H7 (cell line): ENCODE data around the gene TCF7L2. TPM values are rescaled to one million over a fixed set of nuclear protein-coding genes. Genes with fewer than 3 reads are reported as not detected.

Experiments used
- DNase-seq: peaks from one replicate; pipeline ENCODE4 v3.0.0; 2012
- H3K27me3 ChIP-seq: 2 replicates; pipeline ENCODE4 v1.6.0; 2011; ENCODE audit warnings: mild to moderate bottlenecking, low read length; ENCODE audit not compliant: control insufficient read depth, insufficient read depth
- H3K36me3 ChIP-seq: replicated peaks from 2 replicates; pipeline ENCODE4 v1.5.1; 2011; ENCODE audit warnings: low read length; ENCODE audit not compliant: control insufficient read depth, insufficient read depth
- H3K4me3 ChIP-seq: 2 replicates; pipeline ENCODE4 v1.5.1; 2011; ENCODE audit warnings: low read depth, mild to moderate bottlenecking, control low read depth, low read length, moderate library complexity; ENCODE audit not compliant: insufficient read depth
- total RNA-seq: library from RNA; depleted of rRNA; stranded (reverse); fragments of >200 nt; shearing (Covaris generic); gene quantifications from 2 replicates; pipeline ENCODE4 v1.2.3, GENCODE V29; 2014

The TCF7L2 gene
- total RNA-seq, 1 experiment from 2014 or later = 10.1 TPM

GRCh38 chr10:113041324-113041723, 91.3 kb downstream of the TCF7L2 start:
- Histone ChIP-seq H3K36me3 (peaks cover 3% of the 10 kb centered on the region), H3K4me3 (no peak overlapping the region), H3K27me3 (no peaks in the 10 kb centered on the region)
- DNase-seq = no peak

- Histone ChIP-seq H3K4me3 (no peak overlapping the region), H3K36me3 (peaks cover 3% of the 10 kb centered on the region), H3K27me3 (no peaks in the 10 kb centered on the region)
- no peak for DNase-seq
These were observed 92.0 kb downstream of the TCF7L2 start for GRCh38 chr10:113041841-113042750.

- Histone ChIP-seq H3K36me3 (peaks cover 3% of the 10 kb centered on the region), H3K27me3 (no peaks in the 10 kb centered on the region), H3K4me3 (no peak overlapping the region)
- DNase-seq = no peak
These were observed 92.8 kb downstream of the TCF7L2 start for GRCh38 chr10:113042868-113043267.

GRCh38 chr10:113044016-113044755, 94.1 kb downstream of the TCF7L2 start:
- Histone ChIP-seq H3K27me3 (no peaks in the 10 kb centered on the region), H3K4me3 (no peak overlapping the region), H3K36me3 (peaks cover 3% of the 10 kb centered on the region)
- DNase-seq = no peak

GRCh38 chr10:113045147-113046055, 95.4 kb downstream of the TCF7L2 start:
- peaks cover 3% of the 10 kb centered on the region for H3K36me3 ChIP-seq
- no peak for DNase-seq
- H3K27me3 ChIP-seq = no peaks in the 10 kb centered on the region
- H3K4me3 ChIP-seq = no peak overlapping the region

- Histone ChIP-seq H3K4me3 (no peak overlapping the region), H3K36me3 (no peaks in the 10 kb centered on the region; the same call in none of the 2 replicates), H3K27me3 (no peaks in the 10 kb centered on the region)
- DNase-seq = no peak
These were observed 97.1 kb downstream of the TCF7L2 start for GRCh38 chr10:113047151-113047550.

GRCh38 chr10:113047605-113047962, 97.5 kb downstream of the TCF7L2 start:
- Histone ChIP-seq H3K4me3 (no peak overlapping the region), H3K36me3 (peaks cover 2% of the 10 kb centered on the region; the same call in 1 of the 2 replicates), H3K27me3 (no peaks in the 10 kb centered on the region)
- DNase-seq = peak; percentile 48

- H3K27me3 ChIP-seq = no peaks in the 10 kb centered on the region
- peaks cover 2% of the 10 kb centered on the region; the same call in 1 of the 2 replicates for H3K36me3 ChIP-seq
- no peak overlapping the region for H3K4me3 ChIP-seq
- DNase-seq = peak; percentile 56
These were observed 98.1 kb downstream of the TCF7L2 start for GRCh38 chr10:113047963-113048781.

- H3K4me3 ChIP-seq = no peak overlapping the region
- no peak for DNase-seq
- peaks cover 2% of the 10 kb centered on the region; the same call in 1 of the 2 replicates for H3K36me3 ChIP-seq
- H3K27me3 ChIP-seq = no peaks in the 10 kb centered on the region
These were observed 99.8 kb downstream of the TCF7L2 start for GRCh38 chr10:113049881-113050280.

- no peak overlapping the region for H3K4me3 ChIP-seq
- no peak for DNase-seq
- H3K27me3 ChIP-seq = no peaks in the 10 kb centered on the region
- 0 out of 2 replicates have a peak, but pooled peaks cover 2% of the 10 kb centered on the region for H3K36me3 ChIP-seq
These were observed 102.2 kb downstream of the TCF7L2 start for GRCh38 chr10:113052076-113052830.

GRCh38 chr10:113053091-113053490, 103.0 kb downstream of the TCF7L2 start:
- no peak for DNase-seq
- Histone ChIP-seq H3K4me3 (no peak overlapping the region), H3K27me3 (no peaks in the 10 kb centered on the region), H3K36me3 (0 out of 2 replicates have a peak, but pooled peaks cover 2% of the 10 kb centered on the region)

- Histone ChIP-seq H3K4me3 (no peak overlapping the region), H3K27me3 (no peaks in the 10 kb centered on the region), H3K36me3 (0 out of 2 replicates have a peak, but pooled peaks cover 2% of the 10 kb centered on the region)
- peak; percentile 71 for DNase-seq
These were observed 103.8 kb downstream of the TCF7L2 start for GRCh38 chr10:113053881-113054280.

GRCh38 chr10:113055458-113055857, 105.4 kb downstream of the TCF7L2 start:
- Histone ChIP-seq H3K27me3 (no peaks in the 10 kb centered on the region), H3K36me3 (0 out of 2 replicates have a peak, but pooled peaks cover 2% of the 10 kb centered on the region), H3K4me3 (no peak overlapping the region)
- no peak for DNase-seq
